ENCODE measurements around the gene CPN2.

GRCh38 chr3:194321693-194322640 lies 29.2 kb downstream of the CPN2 start:
- TF ChIP-seq POLR2A (IDR thresholded peaks at IDR 0.05; ENCODE audit: low read depth, low read length): no peak
- TF ChIP-seq CTCF (IDR thresholded peaks at IDR 0.05; ENCODE audit: extremely low read depth in 1 of 2, insufficient read depth in 1 of 2, low read depth in 1 of 2, low read length in 2 of 2): no peak
- TF ChIP-seq, protein P1, sequence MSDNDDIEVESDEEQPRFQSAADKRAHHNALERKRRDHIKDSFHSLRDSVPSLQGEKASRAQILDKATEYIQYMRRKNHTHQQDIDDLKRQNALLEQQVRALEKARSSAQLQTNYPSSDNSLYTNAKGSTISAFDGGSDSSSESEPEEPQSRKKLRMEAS (IDR thresholded peaks at IDR 0.05; ENCODE audit: insufficient read depth, insufficient read length): no peak
- no peak for TF ChIP-seq EZH2 (IDR thresholded peaks at IDR 0.05; ENCODE audit: borderline replicate concordance, low read depth, low read length, severe bottlenecking)
- no peak for TF ChIP-seq MYC (IDR thresholded peaks at IDR 0.05; ENCODE audit: low read depth, low read length)
- no peak for TF ChIP-seq POLR2AphosphoS5 (IDR thresholded peaks at IDR 0.05; ENCODE audit: insufficient read depth, low read depth, low read length)
- no peak for TF ChIP-seq GATA2 (IDR thresholded peaks at IDR 0.05; ENCODE audit: insufficient read depth, insufficient read length, low read depth, low read length)
- no peak for TF ChIP-seq FOS (IDR thresholded peaks at IDR 0.05; ENCODE audit: borderline replicate concordance, insufficient read depth, low read length)
- no peak for TF ChIP-seq JUN (IDR thresholded peaks at IDR 0.05; ENCODE audit: borderline replicate concordance, insufficient read depth, insufficient read length, low read depth)

All from endothelial cell of umbilical vein (primary cell).